IMR-90 (cell line): Measurements from ENCODE around the gene SLC22A5.

Source experiments
- CEBPB ChIP-seq: IDR thresholded peaks from 2 replicates; pipeline ENCODE4 v1.6.1; 2012; ENCODE audit warnings: low read depth, low read length, improper control_type of control experiment
- CHD1 ChIP-seq: IDR thresholded peaks from 2 replicates; pipeline ENCODE4 v1.6.1; 2012; ENCODE audit warnings: low read depth, low read length, improper control_type of control experiment
- CTCF ChIP-seq: conservative IDR thresholded peaks from 2 replicates; pipeline ENCODE4 v1.5.1; 2012; ENCODE audit warnings: mild to moderate bottlenecking, low read depth, low read length, improper control_type of control experiment
- MAFK ChIP-seq: IDR thresholded peaks from 2 replicates; pipeline ENCODE4 v1.6.1; 2012; ENCODE audit warnings: low read depth, low read length, improper control_type of control experiment
- NFE2L2 ChIP-seq: fragments of 150-350 bp; IDR thresholded peaks from 2 replicates; pipeline ENCODE4 v1.6.1; 2016; ENCODE audit warnings: low read depth, mild to moderate bottlenecking, low read length
- POLR2A ChIP-seq: IDR thresholded peaks from 2 replicates; pipeline ENCODE4 v1.6.1; 2012; ENCODE audit warnings: mild to moderate bottlenecking, low read depth, low read length
- RAD21 ChIP-seq: IDR thresholded peaks from 2 replicates; pipeline ENCODE4 v1.6.1; 2012; ENCODE audit warnings: low read length, improper control_type of control experiment
- RCOR1 ChIP-seq: IDR thresholded peaks from 2 replicates; pipeline ENCODE4 v1.6.1; 2012; ENCODE audit warnings: mild to moderate bottlenecking, low read length, improper control_type of control experiment; ENCODE audit not compliant: insufficient replicate concordance
- RFX5 ChIP-seq: IDR thresholded peaks from 2 replicates; pipeline ENCODE4 v1.8.0; 2012; ENCODE audit warnings: low read depth, mild to moderate bottlenecking, low read length, moderate library complexity
- SMC3 ChIP-seq: fragments of 150-350 bp; IDR thresholded peaks from 2 replicates; pipeline ENCODE4 v1.6.1; 2016; ENCODE audit warnings: low read depth, mild to moderate bottlenecking, antibody characterized with exemption, low read length, moderate library complexity
- USF2 ChIP-seq: fragments of 150-350 bp; IDR thresholded peaks from 2 replicates; pipeline ENCODE4 v1.6.1; 2017; ENCODE audit warnings: mild to moderate bottlenecking, antibody characterized with exemption, low read length, low read depth

DNA sequence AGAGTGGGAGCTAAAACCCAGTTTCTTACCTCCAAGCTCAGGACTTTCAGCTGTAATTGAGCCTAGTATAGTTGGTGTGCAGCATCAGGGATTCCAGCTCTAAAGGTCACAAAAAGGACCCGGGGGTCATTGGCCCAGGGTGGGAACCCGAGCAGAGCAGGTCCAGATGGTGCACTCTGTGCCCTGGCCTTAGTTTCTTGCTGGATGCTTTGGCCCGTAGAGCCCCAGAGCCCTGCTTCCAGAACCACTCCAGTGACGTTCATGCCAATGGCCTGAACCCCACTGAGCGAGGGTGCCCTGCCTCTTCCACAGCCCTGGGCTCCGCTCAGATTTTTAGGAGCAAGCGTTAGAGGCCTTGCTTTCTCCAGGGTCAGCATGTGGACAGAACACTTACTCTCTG is 8.2 kb downstream of the SLC22A5 start:
- TF ChIP-seq CTCF (no peak), POLR2A (no peak), MAFK (no peak), RFX5 (no peak), SMC3 (no peak), RAD21 (no peak), CEBPB (no peak), RCOR1 (no peak), NFE2L2 (no peak), USF2 (no peak), CHD1 (no peak)
